ENCODE data around the gene ATF4.
"Not testable (repeated sequence)": the region's sequence is repeated elsewhere in the genome, so short reads cannot be mapped to it uniquely, and the experiment has no call there.

ATF4 gene

GRCh38 chr22:39511226-39511625 is 9.1 kb upstream of the ATF4 start:
- DNase-seq: no peak

GRCh38 chr22:39512026-39512425 is 8.3 kb upstream of the ATF4 start:
- DNase-seq: no peak

GRCh38 chr22:39513791-39514190 is 6.6 kb upstream of the ATF4 start:
- no peak for DNase-seq

GRCh38 chr22:39514373-39514973 is 5.9 kb upstream of the ATF4 start:
- DNase-seq: no peak

- no peak for DNase-seq
Observed at GRCh38 chr22:39515266-39516050, 4.9 kb upstream of the ATF4 start.

- DNase-seq: no peak
Observed at GRCh38 chr22:39517470-39517869, 2.9 kb upstream of the ATF4 start.

GRCh38 chr22:39518144-39518786 is 2.1 kb upstream of the ATF4 start:
- DNase-seq: no peak

- no peak for DNase-seq
Observed at GRCh38 chr22:39518996-39519680, 1.2 kb upstream of the ATF4 start.

- DNase-seq: peak; percentile 99
Observed at GRCh38 chr22:39519681-39520225, 609 bp upstream of the ATF4 start.

GRCh38 chr22:39521106-39521885 is 934 bp downstream of the ATF4 start:
- not testable (repeated sequence) for DNase-seq

GRCh38 chr22:39522091-39522490 is 1.7 kb downstream of the ATF4 start:
- DNase-seq: not testable (repeated sequence)

- no peak for DNase-seq
Observed at GRCh38 chr22:39522567-39523300, 2.4 kb downstream of the ATF4 start.

- DNase-seq: no peak
Observed at GRCh38 chr22:39524089-39524752, 3.9 kb downstream of the ATF4 start.

- DNase-seq: no peak
Observed at GRCh38 chr22:39524753-39525657, 4.6 kb downstream of the ATF4 start.

GRCh38 chr22:39525658-39525975 is 5.3 kb downstream of the ATF4 start:
- no peak for DNase-seq

GRCh38 chr22:39526736-39527171 is 6.4 kb downstream of the ATF4 start:
- DNase-seq: peak; percentile 53

GRCh38 chr22:39527481-39527961 is 7.2 kb downstream of the ATF4 start:
- no peak for DNase-seq

- no peak for DNase-seq
Observed at GRCh38 chr22:39528080-39528661, 7.8 kb downstream of the ATF4 start.

- peak; percentile 94 for DNase-seq
Observed at GRCh38 chr22:39528681-39529486, 8.5 kb downstream of the ATF4 start.
